SK-N-SH (cell line): ENCODE measurements around the gene STK32A.

Experiments
- EP300 ChIP-seq, 2 experiments: IDR thresholded peaks; 2 replicates each; pipeline versions ENCODE4 v1.4.0 to v1.6.1; 2012; ENCODE audit warnings: borderline replicate concordance in 1 of 2, low read depth in 1 of 2, low read length in 1 of 2
- MEF2A ChIP-seq: IDR thresholded peaks from 2 replicates; pipeline ENCODE4 v1.4.0; 2012; ENCODE audit warnings: low read depth, borderline replicate concordance
- NFIC ChIP-seq: IDR thresholded peaks from 2 replicates; pipeline ENCODE4 v1.4.0; 2012; ENCODE audit warnings: borderline replicate concordance
- POLR2AphosphoS5 ChIP-seq: IDR thresholded peaks from 2 replicates; pipeline ENCODE4 v1.6.1; 2012; ENCODE audit warnings: low read depth, low read length
- RAD21 ChIP-seq: IDR thresholded peaks from 2 replicates; pipeline ENCODE4 v1.6.1; 2012; ENCODE audit warnings: mild to moderate bottlenecking, low read length
- SIN3A ChIP-seq: IDR thresholded peaks from 2 replicates; pipeline ENCODE4 v1.6.1; 2012; ENCODE audit warnings: low read depth, mild to moderate bottlenecking, low read length, moderate library complexity, borderline replicate concordance
- SMC3 ChIP-seq: IDR thresholded peaks from 2 replicates; pipeline ENCODE4 v1.6.1; 2012; ENCODE audit warnings: low read depth, low read length, improper control_type of control experiment
- TAF1 ChIP-seq: IDR thresholded peaks from 2 replicates; pipeline ENCODE4 v1.6.1; 2012; ENCODE audit warnings: low read depth, mild to moderate bottlenecking, low read length, moderate library complexity, borderline replicate concordance
- TEAD4 ChIP-seq: IDR thresholded peaks from 2 replicates; pipeline ENCODE4 v1.4.0; 2012; ENCODE audit warnings: mild to moderate bottlenecking, borderline replicate concordance; ENCODE audit not compliant: insufficient read depth
- YY1 ChIP-seq: IDR thresholded peaks from 2 replicates; pipeline ENCODE4 v1.4.0; 2012; ENCODE audit warnings: low read depth, mild to moderate bottlenecking
- TF ChIP-seq, protein P1 (sequence below): fragments of 200-600 bp; sonication (generic); IDR thresholded peaks from 2 replicates; pipeline ENCODE4 v1.6.1; 2017; ENCODE audit warnings: antibody characterized with exemption, mild to moderate bottlenecking, moderate library complexity
- TF ChIP-seq, protein P2 (sequence below): fragments of 150-350 bp; IDR thresholded peaks from 2 replicates; pipeline ENCODE4 v1.6.1; 2017; ENCODE audit warnings: antibody characterized with exemption, low read length, low read depth, borderline replicate concordance

DNA sequence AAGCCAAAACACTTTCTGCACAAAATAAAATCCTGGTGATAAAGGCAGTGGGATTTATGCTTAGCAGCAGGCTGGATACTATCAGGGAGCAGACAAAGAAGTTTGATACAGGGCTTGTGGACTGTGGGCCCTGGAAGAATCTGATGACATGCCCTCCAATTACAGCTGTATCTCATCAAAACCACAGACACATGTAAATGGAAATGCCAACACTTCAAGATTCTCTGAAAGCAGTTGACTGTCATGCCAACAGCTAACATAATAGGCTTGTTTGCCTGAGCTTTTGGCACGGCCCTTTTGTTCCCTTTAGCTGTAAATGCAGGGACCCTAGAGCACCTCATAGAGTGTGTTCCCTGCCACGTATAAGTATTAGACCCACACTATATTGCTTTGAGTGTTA lies 114.4 kb downstream of the STK32A start:
- TF ChIP-seq RAD21 (no peak), TEAD4 (no peak), EP300 (IDR thresholded peaks at IDR 0.05; ENCODE audit: borderline replicate concordance in 1 of 2, low read depth in 1 of 2, low read length in 1 of 2) (no peak), MEF2A (no peak), YY1 (no peak), TAF1 (no peak), POLR2AphosphoS5 (no peak), SMC3 (no peak), NFIC (no peak), SIN3A (no peak)
- TF ChIP-seq, protein P1, sequence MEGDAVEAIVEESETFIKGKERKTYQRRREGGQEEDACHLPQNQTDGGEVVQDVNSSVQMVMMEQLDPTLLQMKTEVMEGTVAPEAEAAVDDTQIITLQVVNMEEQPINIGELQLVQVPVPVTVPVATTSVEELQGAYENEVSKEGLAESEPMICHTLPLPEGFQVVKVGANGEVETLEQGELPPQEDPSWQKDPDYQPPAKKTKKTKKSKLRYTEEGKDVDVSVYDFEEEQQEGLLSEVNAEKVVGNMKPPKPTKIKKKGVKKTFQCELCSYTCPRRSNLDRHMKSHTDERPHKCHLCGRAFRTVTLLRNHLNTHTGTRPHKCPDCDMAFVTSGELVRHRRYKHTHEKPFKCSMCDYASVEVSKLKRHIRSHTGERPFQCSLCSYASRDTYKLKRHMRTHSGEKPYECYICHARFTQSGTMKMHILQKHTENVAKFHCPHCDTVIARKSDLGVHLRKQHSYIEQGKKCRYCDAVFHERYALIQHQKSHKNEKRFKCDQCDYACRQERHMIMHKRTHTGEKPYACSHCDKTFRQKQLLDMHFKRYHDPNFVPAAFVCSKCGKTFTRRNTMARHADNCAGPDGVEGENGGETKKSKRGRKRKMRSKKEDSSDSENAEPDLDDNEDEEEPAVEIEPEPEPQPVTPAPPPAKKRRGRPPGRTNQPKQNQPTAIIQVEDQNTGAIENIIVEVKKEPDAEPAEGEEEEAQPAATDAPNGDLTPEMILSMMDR: no peak
- TF ChIP-seq, protein P2, sequence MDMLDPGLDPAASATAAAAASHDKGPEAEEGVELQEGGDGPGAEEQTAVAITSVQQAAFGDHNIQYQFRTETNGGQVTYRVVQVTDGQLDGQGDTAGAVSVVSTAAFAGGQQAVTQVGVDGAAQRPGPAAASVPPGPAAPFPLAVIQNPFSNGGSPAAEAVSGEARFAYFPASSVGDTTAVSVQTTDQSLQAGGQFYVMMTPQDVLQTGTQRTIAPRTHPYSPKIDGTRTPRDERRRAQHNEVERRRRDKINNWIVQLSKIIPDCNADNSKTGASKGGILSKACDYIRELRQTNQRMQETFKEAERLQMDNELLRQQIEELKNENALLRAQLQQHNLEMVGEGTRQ: no peak
